ENCODE measurements around the gene FAF1. TPM values are rescaled to one million over a fixed set of nuclear protein-coding genes. Genes with fewer than 3 reads are reported as not detected.

FAF1 gene
- total RNA-seq, 2 donors from 2014 or later, result 60.3 to 66.7 TPM

DNA sequence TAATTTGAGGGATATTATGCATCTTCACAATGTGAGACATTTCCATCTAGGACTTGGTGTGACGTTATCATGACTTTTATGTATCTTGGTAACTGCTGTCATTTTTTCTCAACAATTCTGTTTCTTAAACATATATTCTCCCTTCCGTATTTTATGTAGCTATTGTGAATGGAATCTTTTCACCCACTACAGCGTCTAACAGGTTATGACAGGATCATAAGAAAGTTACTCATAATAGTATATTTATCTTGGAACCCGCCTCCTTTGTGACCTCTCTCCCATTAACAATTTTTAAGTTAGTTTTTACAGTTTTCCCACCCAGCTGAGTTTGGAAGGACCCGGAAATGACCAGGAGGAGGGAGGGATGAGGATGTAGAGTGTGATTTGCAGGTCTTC, 530.1 kb downstream of the FAF1 start:
- H3K4me1 ChIP-seq, result no peaks in the 10 kb centered on the region
- TF ChIP-seq, protein P1, sequence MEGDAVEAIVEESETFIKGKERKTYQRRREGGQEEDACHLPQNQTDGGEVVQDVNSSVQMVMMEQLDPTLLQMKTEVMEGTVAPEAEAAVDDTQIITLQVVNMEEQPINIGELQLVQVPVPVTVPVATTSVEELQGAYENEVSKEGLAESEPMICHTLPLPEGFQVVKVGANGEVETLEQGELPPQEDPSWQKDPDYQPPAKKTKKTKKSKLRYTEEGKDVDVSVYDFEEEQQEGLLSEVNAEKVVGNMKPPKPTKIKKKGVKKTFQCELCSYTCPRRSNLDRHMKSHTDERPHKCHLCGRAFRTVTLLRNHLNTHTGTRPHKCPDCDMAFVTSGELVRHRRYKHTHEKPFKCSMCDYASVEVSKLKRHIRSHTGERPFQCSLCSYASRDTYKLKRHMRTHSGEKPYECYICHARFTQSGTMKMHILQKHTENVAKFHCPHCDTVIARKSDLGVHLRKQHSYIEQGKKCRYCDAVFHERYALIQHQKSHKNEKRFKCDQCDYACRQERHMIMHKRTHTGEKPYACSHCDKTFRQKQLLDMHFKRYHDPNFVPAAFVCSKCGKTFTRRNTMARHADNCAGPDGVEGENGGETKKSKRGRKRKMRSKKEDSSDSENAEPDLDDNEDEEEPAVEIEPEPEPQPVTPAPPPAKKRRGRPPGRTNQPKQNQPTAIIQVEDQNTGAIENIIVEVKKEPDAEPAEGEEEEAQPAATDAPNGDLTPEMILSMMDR (IDR thresholded peaks at IDR 0.05), result no peak
- intact Hi-C loops (cut with DNase I), result no loop called here
- peaks cover 68% of the 10 kb centered on the region for H3K27me3 ChIP-seq
- H3K9ac ChIP-seq (ENCODE audit: low read depth in 2 of 2, low read length in 2 of 2), result no peak overlapping the region
- DNase-seq, result no peak
- no peaks in the 10 kb centered on the region for H3K36me3 ChIP-seq
- no peak overlapping the region for H3K4me3 ChIP-seq
- no peaks in the 10 kb centered on the region for H3K9me3 ChIP-seq
- no peak overlapping the region for H3K27ac ChIP-seq

DNA sequence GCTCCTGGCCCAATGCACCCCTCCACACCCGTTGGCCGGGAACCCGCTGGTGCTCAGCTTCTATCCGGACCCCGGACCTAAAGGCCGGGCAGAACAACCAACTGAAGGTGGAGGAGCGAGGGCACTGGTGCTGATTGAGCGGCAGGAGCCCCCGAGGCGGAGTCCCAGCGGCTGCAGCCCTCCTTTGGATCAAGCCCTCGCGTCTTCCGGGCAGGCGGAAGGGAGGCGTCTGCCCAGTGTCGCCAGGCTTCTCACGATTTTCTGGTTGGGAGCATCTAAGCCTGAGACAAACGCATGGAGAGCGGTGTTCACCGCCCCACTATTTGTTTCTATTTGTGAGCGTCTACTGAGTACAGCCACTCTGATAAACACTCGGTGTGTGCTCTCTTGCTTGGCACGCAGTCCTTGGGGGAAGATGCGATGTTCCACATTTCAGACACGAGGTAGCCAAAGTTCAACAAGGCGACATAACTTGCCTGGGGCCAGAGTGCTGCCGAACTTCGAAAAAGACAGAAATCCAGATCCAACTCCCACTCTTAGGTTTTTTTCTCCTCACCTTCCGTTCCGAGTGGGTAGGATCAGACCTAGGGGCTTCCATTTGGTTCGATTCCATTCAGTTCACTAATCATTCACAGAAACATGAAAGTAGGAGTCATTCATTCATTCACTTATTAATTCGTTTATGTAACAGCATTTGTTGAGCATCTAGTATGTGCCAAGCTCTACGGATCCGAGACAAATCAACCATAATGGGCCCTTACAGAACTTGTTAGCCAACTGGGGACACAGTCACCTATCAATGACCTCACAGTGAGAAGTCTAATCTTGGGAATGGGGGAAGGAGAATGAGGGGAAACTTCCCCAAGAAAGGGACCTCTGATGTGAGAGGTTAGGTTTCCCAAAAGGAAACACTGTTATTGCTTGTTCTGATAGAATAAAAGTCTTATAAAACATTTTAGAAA, 532.0 kb downstream of the FAF1 start:
- Histone ChIP-seq H3K27me3 (peaks cover 87% of the 10 kb centered on the region), H3K4me3 (no peak overlapping the region), H3K9me3 (no peaks in the 10 kb centered on the region), H3K36me3 (no peaks in the 10 kb centered on the region), H3K9ac (ENCODE audit: low read depth in 2 of 2, low read length in 2 of 2) (no peak overlapping the region), H3K27ac (no peak overlapping the region), H3K4me1 (peaks cover 4% of the 10 kb centered on the region)
- DNase-seq, result no peak
- TF ChIP-seq, protein P1 (IDR thresholded peaks at IDR 0.05), result no peak
- intact Hi-C loops (cut with DNase I), result no loop called here

DNA sequence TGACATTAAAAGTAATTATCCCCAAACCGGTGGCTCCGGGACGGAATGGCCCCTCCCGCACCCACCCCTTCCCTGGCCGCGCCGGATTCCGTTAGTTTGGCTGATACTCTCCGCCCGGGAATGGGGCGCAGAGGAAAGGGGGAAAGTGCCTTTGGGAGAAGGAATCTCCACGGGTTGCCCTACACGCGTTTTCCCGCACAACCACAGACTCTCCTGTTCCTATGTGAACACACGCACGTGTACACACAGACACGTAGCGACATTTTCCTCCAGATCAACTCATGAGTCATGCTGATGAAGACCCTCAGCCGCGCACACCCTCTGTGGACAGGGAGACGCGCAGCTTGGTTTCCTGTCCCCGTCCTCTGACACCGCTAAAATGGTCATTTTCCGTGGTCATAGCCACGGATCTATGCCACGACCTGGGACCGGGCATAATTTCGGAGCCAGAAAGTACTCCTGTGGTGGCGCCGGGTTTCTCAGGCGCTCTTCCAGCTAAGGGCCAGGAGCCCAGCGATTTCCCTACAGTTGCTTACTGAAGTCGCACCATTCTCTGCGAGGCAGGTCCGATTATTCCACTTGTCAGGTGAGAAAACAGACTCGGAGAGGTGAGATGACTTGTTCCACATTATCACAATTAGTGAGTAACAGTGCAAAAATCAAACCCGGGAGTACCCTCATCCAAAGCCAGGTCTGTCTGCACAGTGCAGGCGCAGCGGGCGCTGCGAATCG, 532.8 kb downstream of the FAF1 start:
- peaks cover 8% of the 10 kb centered on the region for H3K4me1 ChIP-seq
- no peaks in the 10 kb centered on the region for H3K9me3 ChIP-seq
- H3K27ac ChIP-seq, result no peak overlapping the region
- H3K36me3 ChIP-seq, result no peaks in the 10 kb centered on the region
- TF ChIP-seq, protein P1 (IDR thresholded peaks at IDR 0.05), result no peak
- H3K4me3 ChIP-seq, result no peak overlapping the region
- no peak for DNase-seq
- H3K27me3 ChIP-seq, result peaks cover 92% of the 10 kb centered on the region
- H3K9ac ChIP-seq (ENCODE audit: low read depth in 2 of 2, low read length in 2 of 2), result no peak overlapping the region
- intact Hi-C loops (cut with DNase I), result no loop called here

DNA sequence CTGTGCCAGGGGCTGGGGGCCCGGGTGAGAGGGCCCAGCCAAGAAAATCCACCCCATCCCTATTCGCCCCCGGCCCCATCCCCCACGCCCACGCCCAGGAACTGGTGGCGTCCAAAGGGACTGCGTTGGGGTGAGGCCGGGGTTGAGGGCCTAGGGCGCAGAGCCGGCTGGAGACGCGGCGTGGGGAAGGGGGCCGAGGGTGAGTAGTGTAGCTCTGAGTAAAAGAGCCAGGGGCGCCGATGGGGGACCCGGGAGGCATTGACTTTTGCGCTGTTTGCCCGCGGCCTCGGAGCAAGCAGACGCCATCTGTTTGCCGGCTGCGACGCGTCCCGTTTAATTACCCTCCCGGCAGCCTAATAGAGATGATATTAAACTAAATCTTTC, 533.4 kb downstream of the FAF1 start:
- intact Hi-C loops (cut with DNase I), result no loop called here
- H3K27me3 ChIP-seq, result peaks cover 96% of the 10 kb centered on the region
- no peaks in the 10 kb centered on the region for H3K36me3 ChIP-seq
- H3K9me3 ChIP-seq, result no peaks in the 10 kb centered on the region
- peaks cover 8% of the 10 kb centered on the region for H3K4me1 ChIP-seq
- TF ChIP-seq, protein P1 (IDR thresholded peaks at IDR 0.05), result no peak
- no peak for DNase-seq
- no peak overlapping the region for H3K4me3 ChIP-seq
- H3K27ac ChIP-seq, result no peak overlapping the region
- H3K9ac ChIP-seq (ENCODE audit: low read depth in 2 of 2, low read length in 2 of 2), result no peak overlapping the region

DNA sequence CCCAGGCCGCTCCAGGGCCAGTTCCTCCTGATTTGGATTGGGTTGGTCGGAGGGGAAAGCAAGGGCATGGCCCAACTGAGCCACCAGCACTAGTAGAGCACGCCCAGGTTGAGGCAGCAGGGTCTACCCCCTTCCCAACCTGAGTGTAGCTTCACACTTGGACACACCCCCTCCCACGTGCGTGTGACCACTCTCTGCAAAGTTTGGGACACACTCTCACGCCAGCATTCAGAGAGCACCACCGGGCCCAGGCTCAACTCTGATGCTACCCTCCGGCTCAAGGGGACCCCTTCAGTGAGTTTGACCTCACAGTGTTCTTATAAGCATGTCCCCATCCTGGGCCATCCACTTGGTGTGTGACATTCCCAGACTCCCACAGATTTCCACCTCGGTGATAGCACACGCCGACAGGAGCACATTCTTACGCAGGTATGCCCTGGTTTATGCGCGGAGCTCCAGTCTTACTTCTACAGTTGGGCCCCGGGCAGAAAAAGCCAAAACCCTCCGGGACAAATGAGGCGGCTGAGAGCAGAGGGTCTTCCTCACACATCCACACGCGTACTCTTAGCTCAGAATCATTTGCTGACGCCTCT, 533.9 kb downstream of the FAF1 start:
- intact Hi-C loops (cut with DNase I), result no loop called here
- peaks cover 98% of the 10 kb centered on the region for H3K27me3 ChIP-seq
- no peak for DNase-seq
- no peak overlapping the region for H3K4me3 ChIP-seq
- H3K27ac ChIP-seq, result no peak overlapping the region
- TF ChIP-seq, protein P1 (IDR thresholded peaks at IDR 0.05), result no peak
- H3K9ac ChIP-seq (ENCODE audit: low read depth in 2 of 2, low read length in 2 of 2), result no peak overlapping the region
- no peaks in the 10 kb centered on the region for H3K36me3 ChIP-seq
- peaks cover 8% of the 10 kb centered on the region for H3K4me1 ChIP-seq
- H3K9me3 ChIP-seq, result no peaks in the 10 kb centered on the region
